Endometrial microvascular endothelial cells (primary cell): Measurements from ENCODE around the gene MCU. TPM values are rescaled to one million over a fixed set of nuclear protein-coding genes. Genes with fewer than 3 reads are reported as not detected.
"Not testable (repeated sequence)": the region's sequence is repeated elsewhere in the genome, so short reads cannot be mapped to it uniquely, and the experiment has no call there.

ENCODE experiments used
- in situ Hi-C: cut with HindIII; loops from 2 replicates; pipeline ENCODE4 v1.10.0; 2017; ENCODE audit warnings: low sequenced_read_pairs, low pct_unique_long_range_greater_than_20kb; ENCODE audit errors: inconsistent ontology term
- total RNA-seq: library from RNA; depleted of rRNA; stranded (reverse); fragments of >200 nt; gene quantifications from one replicate; pipeline ENCODE4 v1.2.3, GENCODE V29; 2015; ENCODE audit errors: inconsistent ontology term

MCU gene
- total RNA-seq, 1 donor from 2014 or later, result 38.7 TPM

GRCh38 chr10:72910705-72911104, 218.8 kb downstream of the MCU start:
- in situ Hi-C loops, result no loop called here

- in situ Hi-C loops, result no loop called here
Observed at GRCh38 chr10:72911758-72912157, 219.8 kb downstream of the MCU start.

- in situ Hi-C loops, result no loop called here
Observed at GRCh38 chr10:72912736-72913135, 220.8 kb downstream of the MCU start.

- in situ Hi-C loops, result no loop called here
Observed at GRCh38 chr10:72913287-72913686, 221.3 kb downstream of the MCU start.

GRCh38 chr10:72917201-72917600, 225.3 kb downstream of the MCU start:
- in situ Hi-C loops, result not testable (repeated sequence)

- in situ Hi-C loops, result not testable (repeated sequence)
Observed at GRCh38 chr10:72917803-72918332, 225.9 kb downstream of the MCU start.

GRCh38 chr10:72918352-72918751, 226.4 kb downstream of the MCU start:
- in situ Hi-C loops, result no loop called here

- in situ Hi-C loops, result not testable (repeated sequence)
Observed at GRCh38 chr10:72921147-72921683, 229.3 kb downstream of the MCU start.

GRCh38 chr10:72924351-72924750, 232.4 kb downstream of the MCU start:
- in situ Hi-C loops, result no loop called here

- in situ Hi-C loops, result no loop called here
Observed at GRCh38 chr10:72925951-72926465, 234.1 kb downstream of the MCU start.

- in situ Hi-C loops, result no loop called here
Observed at GRCh38 chr10:72927485-72927884, 235.5 kb downstream of the MCU start.

- in situ Hi-C loops, result no loop called here
Observed at GRCh38 chr10:72928798-72929197, 236.9 kb downstream of the MCU start.

GRCh38 chr10:72930276-72930675, 238.3 kb downstream of the MCU start:
- in situ Hi-C loops, result no loop called here

GRCh38 chr10:72932259-72933015, 240.5 kb downstream of the MCU start:
- in situ Hi-C loops, result no loop called here

GRCh38 chr10:72935361-72935760, 243.4 kb downstream of the MCU start:
- in situ Hi-C loops, result no loop called here

Other genes with a start within 250 kb of the MCU start
- 39.7 TPM for gene MICU1, start 66.1 kb upstream of the MCU start, total RNA-seq
- gene OIT3, start 201.6 kb downstream of the MCU start, total RNA-seq, result not detected